GM18517 (cell line): ENCODE results near the gene NNT.
A peak's percentile ranks its signal among the peaks of the same experiment; 100 is the strongest.
"Not testable (repeated sequence)": the region's sequence is repeated elsewhere in the genome, so short reads cannot be mapped to it uniquely, and the experiment has no call there.

Experiments used
- ATAC-seq: cut with Tn5 transposase; IDR thresholded peaks from one replicate; pipeline ENCODE4 v1.9.1; 2021; ENCODE audit warnings: mild to moderate bottlenecking, moderate library complexity; ENCODE audit not compliant: unreplicated experiment

Gene NNT

DNA sequence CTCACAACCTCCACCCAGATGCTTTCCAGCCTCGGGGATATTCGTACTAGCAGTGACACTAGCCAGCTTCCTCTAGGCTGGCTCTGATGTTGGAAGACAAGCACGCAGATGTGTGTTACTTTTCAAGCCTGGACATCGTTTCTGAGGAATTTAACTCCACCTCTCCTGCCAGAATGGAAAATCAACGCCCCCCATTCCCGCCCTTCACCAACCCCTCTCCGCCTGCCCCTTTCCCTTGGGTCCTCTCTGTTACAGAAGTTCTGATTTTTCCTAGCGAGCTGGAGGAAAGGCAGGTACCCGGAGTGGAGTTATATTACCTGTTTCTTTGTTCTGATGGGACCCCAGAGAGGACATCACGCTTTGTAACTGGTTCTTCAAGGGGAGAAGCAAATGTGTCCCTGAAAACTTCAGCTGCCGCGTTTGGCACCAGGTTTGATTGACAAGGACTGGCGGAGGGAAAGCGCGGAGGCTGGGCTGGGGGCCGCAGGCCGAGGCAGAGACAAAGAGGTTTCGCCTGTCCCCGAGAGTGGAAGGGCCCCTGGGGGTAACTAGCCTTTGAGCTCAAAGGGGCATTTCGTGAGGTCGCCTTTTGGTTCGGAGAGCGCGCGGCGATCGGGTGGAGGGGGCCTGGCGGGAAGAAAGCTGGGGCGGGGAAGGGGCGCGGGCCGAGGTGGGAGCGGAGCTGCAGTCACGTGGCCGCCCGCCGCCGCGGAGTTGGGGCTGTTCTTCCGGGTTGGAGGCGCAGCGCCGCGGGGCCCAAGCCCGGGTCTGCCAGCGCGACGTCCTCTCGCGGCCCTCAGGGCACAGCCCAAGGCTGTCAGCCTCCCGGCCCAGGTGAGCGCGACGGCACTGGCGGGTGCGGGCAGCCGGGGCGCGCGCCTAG, at the start of gene NNT:
TSS of gene NNT (plus strand) at position 720 of the 883 bp plus-strand sequence. CDS start 6,016 bp downstream, outside the sequence.
- peak; percentile 61 for ATAC-seq

DNA sequence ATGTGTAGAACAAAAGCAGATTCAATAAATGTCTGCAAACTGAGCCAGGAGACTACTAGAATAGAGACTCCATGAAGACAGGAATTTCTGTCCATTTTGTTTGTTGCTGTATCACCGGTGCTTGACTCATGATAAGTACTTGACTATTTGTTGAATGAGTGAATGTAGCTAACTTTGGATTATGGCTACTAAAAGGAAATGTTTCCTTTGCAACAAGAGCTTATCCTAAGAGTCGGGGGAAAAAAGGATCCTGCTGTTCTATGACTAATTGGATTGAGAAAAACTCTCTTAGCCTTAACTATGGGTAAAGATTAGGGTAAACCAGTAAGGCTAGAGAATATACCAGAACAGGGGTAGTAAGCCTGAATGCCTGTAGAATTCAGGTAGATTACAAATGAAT, 49.6 kb upstream of the NNT start:
- no peak for ATAC-seq

DNA sequence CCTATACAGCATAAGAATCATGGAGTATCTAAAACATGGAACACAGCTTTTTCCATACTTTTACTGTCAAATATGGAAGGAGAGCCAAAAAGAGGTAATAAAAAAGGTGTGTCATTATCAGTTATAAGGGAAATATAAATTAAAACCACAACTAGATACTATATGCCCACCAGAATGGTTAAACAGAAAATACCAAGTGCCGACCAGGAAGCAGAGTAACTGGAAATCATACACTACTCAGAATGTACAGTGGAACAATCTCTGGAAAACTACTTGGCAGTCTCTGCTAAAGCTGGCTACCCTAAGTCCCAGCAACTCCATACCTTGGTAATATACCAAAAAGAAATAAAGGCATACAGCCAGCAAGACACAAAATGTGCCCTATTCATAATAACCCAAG, 48.5 kb upstream of the NNT start:
- ATAC-seq: no peak

DNA sequence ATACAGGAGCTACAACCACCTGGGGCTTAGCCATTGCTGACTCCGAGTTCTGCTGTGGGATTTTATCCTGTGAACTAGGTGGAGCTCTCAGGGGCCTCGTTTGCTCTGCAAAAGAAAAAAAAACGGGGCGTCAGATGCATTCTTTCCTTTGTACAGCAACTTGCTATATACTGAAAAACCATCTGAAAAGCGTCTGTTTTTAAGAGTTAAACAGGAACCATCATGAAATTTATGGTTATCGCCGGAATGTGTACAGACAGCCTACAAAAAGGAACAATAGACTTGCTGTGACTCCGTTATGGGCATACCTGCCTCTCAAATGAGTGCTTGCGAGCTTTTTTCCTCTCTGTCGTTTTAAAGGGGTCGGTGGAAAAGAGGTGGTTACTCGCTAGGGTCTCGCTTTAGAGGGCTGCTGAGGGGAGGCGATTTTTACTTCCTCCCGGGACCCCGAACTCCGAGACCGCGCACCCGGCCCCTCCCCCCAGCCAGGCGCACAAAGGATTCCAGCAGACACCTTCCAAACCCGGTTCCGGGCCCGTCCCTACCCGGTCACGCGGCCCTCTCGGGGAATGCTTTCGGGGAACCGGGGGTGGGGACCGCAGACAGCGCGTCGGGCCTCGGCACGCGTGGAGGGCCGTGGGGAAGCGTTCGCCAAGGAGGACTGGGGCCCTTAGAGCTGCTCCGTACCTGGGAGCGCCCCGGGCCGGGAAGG, 46.9 kb upstream of the NNT start:
- ATAC-seq: no peak

DNA sequence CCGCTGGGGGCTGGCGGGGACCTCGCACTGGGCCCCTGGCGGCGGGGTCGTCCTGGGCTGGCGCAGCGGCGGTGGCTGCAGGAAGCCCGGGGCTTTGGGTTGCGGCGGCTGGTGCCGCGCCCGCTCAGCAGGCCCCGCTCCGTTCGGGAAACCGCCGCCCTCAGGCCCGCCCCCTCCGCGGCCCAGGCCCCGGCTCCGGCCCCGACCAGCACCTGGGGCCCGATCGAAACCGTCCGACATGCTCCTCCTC, 46.4 kb upstream of the NNT start:
- not testable (repeated sequence) for ATAC-seq

DNA sequence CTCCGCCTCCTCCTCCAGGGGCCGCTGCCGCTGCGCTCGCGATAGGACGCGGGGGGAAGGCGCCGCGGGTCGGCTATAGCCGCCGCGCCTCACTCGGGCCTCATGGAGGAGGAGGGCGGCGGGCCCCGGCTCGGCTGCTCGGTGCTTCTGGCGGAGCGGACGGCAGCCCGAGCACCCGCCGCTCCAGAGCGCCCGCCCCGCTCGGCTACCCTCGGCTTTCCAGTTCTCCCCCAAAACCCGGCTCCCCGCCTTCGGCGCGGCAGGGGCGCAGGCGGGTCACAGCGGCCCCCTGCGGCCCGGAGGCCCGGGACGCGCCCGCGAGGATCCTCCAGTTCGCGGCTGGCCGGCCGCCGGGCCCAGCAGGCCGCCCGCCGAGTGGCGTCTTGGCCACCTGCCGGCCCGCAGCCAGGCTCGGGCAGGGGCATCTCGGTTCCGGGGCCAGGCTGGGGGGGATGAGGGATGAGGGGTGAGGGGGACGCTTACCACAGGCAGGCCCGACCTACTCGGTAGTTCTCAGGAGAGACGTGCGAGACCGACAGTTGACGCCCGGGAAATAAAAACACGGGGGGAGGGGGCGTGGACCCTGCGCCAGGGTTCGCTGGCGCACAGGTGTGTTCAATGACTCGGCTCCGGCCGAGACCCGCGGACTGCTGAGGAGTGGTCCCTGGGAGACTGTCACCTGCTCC, 46.0 kb upstream of the NNT start, which contains the start of gene PAIP1:
TSS of gene PAIP1 (minus strand) at position 221 of the 686 bp plus-strand sequence. CDS start 231 bp downstream, outside the sequence.
- ATAC-seq: peak; percentile 89

DNA sequence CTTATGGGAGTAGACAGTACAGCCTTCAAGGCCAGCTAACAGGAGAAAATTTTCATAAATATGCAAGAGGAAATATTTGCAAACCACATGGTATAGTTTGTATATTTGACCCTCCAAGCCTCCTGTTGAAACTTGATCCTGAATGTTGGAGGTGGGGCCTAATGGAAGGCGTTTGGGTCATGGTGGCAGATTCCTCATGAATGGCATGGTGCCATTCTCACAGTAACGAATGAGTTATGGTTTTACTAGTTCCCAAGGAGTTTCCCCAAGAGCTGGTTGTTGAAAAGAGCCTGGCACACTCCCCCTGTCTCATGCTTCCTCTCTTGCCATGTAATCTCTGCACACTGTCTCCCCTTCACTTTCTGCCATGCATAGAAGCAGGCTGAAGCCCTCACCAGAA, 42.9 kb upstream of the NNT start:
- no peak for ATAC-seq

- ATAC-seq: no peak
These were observed 41.6 kb upstream of the NNT start for GRCh38 chr5:43561356-43561755.

DNA sequence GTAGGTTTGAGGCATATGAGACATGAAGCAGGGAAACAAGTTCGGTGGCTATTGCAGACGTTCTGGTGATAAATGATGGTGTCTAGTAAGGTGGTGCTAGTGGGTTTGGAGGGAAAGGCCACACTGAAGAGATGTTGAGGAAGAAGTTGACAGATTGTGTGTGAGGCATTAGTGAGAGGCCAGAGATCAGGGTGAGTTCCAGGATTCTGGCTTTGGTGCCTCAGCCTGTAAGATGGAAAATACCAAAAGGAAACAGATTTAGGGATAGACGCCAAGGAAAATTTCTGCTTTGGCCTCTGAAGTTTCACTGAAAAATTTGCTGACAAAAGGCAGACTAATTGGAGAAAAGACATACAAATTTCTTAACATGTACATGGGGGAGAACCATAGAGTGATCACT, 39.7 kb upstream of the NNT start:
- ATAC-seq: no peak

- ATAC-seq: no peak
These were observed 38.6 kb upstream of the NNT start for GRCh38 chr5:43564289-43564850.

- ATAC-seq: no peak
These were observed 37.9 kb upstream of the NNT start for GRCh38 chr5:43565043-43565442.

DNA sequence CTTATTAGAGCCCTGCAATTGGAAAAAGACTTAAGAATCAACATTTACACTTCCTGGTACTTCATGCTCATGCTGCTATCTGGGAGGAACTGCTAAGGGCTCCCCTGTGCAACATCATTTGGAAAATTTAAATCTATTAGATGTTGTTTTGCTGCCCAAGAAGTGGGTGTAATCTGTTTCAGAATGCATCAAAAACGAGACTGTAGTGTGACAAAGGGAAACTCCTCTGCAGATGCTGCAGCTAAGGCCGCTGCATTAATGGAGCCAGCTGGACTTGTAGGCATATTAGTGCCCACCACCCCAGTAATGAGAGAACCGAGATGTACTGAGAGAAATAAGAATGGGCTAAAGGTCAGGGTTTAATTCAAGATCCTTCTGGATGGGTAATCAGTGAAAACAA, 35.0 kb upstream of the NNT start:
- no peak for ATAC-seq

- no peak for ATAC-seq
These were observed 33.7 kb upstream of the NNT start for GRCh38 chr5:43569236-43569746.

DNA sequence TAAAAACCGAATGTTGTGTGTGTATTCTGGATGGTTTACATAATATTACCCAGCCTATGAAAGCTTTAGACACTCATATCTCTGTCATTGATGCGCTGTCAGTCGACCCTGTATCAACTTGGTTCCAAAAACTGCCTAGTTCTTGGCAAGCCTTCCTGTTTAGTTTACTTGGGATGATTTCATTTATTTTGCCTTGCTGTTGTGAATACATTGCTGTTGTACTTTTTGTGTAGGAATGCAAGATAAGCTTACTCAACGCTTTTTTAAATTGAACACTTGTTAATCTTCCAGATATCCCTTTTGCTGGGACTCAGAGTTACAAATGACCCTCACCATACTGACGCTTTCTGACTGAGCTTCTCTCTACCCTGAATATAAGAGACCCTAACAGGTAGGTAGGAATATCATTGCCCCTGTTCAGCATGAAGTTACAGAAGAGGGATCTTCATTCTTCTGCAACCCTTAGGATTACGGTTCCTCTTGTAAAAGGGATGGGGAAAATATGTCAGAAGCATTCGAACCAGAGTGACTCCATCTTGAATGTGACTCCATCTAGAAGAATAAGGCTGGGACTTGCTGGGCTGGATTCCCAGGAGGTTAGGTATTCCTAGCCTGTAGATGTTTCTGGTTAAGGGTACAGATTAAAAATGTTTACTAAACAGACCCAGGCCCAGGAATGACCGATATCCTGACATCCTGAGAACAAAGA, 32.4 kb upstream of the NNT start:
- no peak for ATAC-seq

- ATAC-seq: no peak
These were observed 31.7 kb upstream of the NNT start for GRCh38 chr5:43571237-43571636.

- ATAC-seq: no peak
These were observed 30.6 kb upstream of the NNT start for GRCh38 chr5:43572357-43572756.

DNA sequence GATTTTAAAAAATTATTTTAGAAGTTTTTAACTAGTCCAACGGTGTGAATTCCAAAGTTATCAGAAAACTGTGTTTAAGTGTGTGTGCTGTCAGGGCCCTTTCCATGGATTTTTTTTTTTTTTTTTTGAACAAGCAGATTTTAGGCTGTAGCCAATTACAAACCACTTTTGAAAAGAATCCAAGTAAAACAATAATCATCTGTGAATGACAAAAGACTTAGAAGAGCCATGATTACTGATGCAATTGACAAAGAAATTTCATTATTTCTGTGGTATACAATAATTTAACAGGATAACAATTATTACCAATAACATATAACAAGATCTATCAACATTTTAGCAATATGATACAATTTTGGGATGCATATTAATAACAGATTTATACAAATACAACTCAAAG, 29.9 kb upstream of the NNT start:
- ATAC-seq: no peak

- not testable (repeated sequence) for ATAC-seq
These were observed 22.4 kb upstream of the NNT start for GRCh38 chr5:43580402-43581210.

DNA sequence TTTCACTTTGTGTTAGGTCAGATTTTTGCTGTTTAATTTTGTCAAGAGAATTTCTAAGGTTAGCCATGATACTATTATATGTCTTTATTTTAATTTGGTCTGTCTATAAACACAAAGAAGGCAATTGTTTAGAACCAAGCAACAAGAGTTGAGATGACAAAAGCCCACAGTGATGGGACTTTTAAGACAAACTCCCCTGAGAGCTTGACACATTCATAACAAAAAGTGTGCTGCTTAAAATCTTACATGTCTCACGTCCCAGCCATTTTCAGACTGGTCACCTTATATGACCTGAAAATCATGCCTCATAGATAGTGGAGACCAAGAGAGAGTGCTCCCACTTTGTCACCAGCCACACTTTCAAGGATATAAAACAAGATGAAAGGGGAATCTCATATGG, 21.6 kb upstream of the NNT start:
- no peak for ATAC-seq
